Measurements from ENCODE around the gene ZFYVE1.
"Not testable (repeated sequence)": the region's sequence is repeated elsewhere in the genome, so short reads cannot be mapped to it uniquely, and the experiment has no call there.

Gene ZFYVE1

GRCh38 chr14:73026845-73027542 lies at the start of gene ZFYVE1:
Gene ZFYVE1, minus strand, starts transcription at chr14:73027106. Its CDS starts 2,598 bp downstream, at chr14:73024508.
- intact Hi-C loops (cut with DNase I) = loop anchor here (1.0 kb wide), 1 partner anchor 31 kb away; the partner anchor contains the start of gene RBM25
- DNase-seq = peak; percentile 96 to 100 (median 98)

GRCh38 chr14:73069585-73069984 lies 42.7 kb upstream of the ZFYVE1 start:
- intact Hi-C loops (cut with DNase I) = no loop called here
- no peak for DNase-seq

- intact Hi-C loops (cut with DNase I) = loop anchor here (1.0 to 10.0 kb wide), 3 partner anchors 32 to 226 kb away; partner anchors contain the start of gene ZFYVE1
Measured at GRCh38 chr14:73058922-73059673, 32.2 kb upstream of the ZFYVE1 start.

GRCh38 chr14:73058224-73058921 lies 31.5 kb upstream of the ZFYVE1 start, which contains the start of gene RBM25:
Gene RBM25, plus strand, starts transcription at chr14:73058534. Its CDS starts 13,108 bp downstream, at chr14:73071642.
- DNase-seq = peak; percentile 93 to 99 (median 96)
- intact Hi-C loops (cut with DNase I) = loop anchor here (1.0 to 10.0 kb wide), 3 partner anchors 31 to 226 kb away; partner anchors contain the start of gene ZFYVE1

More at GRCh38 chr14:73058922-73059673, 32.2 kb upstream of the ZFYVE1 start:
- DNase-seq = peak in 3 of 10 donors; percentile 14 to 30 (median 20)

GRCh38 chr14:73057944-73058223 lies 31.0 kb upstream of the ZFYVE1 start:
- intact Hi-C loops (cut with DNase I) = loop anchor here (1.0 to 10.0 kb wide), 3 partner anchors 31 to 227 kb away; partner anchors contain the start of gene ZFYVE1
- DNase-seq = no peak

- no peak for DNase-seq
- intact Hi-C loops (cut with DNase I) = loop anchor here (10.0 kb wide), 1 partner anchor 230 kb away; no protein-coding TSS in a partner anchor
Measured at GRCh38 chr14:73055251-73055650, 28.3 kb upstream of the ZFYVE1 start.

GRCh38 chr14:73049428-73049827 lies 22.5 kb upstream of the ZFYVE1 start:
- no peak for DNase-seq
- intact Hi-C loops (cut with DNase I) = no loop called here

- intact Hi-C loops (cut with DNase I) = no loop called here
Measured at GRCh38 chr14:73047808-73048207, 20.9 kb upstream of the ZFYVE1 start.

GRCh38 chr14:73036706-73037450 lies 10.0 kb upstream of the ZFYVE1 start:
- DNase-seq; intact Hi-C loops (cut with DNase I): not testable (repeated sequence)

More at GRCh38 chr14:73047808-73048207, 20.9 kb upstream of the ZFYVE1 start:
- no peak for DNase-seq

GRCh38 chr14:73027984-73028383 lies 1.1 kb upstream of the ZFYVE1 start:
- no peak for DNase-seq
- intact Hi-C loops (cut with DNase I) = loop anchor here (1.0 kb wide), 1 partner anchor 30 kb away; the partner anchor contains the start of gene RBM25

- intact Hi-C loops (cut with DNase I) = loop anchor here (1.0 kb wide), 1 partner anchor 31 kb away; the partner anchor contains the start of gene RBM25
- DNase-seq = no peak
Measured at GRCh38 chr14:73027546-73027945, 640 bp upstream of the ZFYVE1 start.

GRCh38 chr14:73026243-73026844 lies 562 bp downstream of the ZFYVE1 start:
- DNase-seq = peak in 1 of 10 donors; percentile 20
- intact Hi-C loops (cut with DNase I) = no loop called here

GRCh38 chr14:73025544-73025943 lies 1.4 kb downstream of the ZFYVE1 start:
- no peak for DNase-seq
- intact Hi-C loops (cut with DNase I) = no loop called here

- no peak for DNase-seq
- intact Hi-C loops (cut with DNase I) = no loop called here
Measured at GRCh38 chr14:73022051-73022450, 4.9 kb downstream of the ZFYVE1 start.

- DNase-seq; intact Hi-C loops (cut with DNase I): not testable (repeated sequence)
Measured at GRCh38 chr14:73016011-73016410, 10.9 kb downstream of the ZFYVE1 start.

- DNase-seq = peak in 1 of 10 donors; percentile 27
- intact Hi-C loops (cut with DNase I) = not testable (repeated sequence)
Measured at GRCh38 chr14:73015552-73015951, 11.4 kb downstream of the ZFYVE1 start.

GRCh38 chr14:73014105-73014504 lies 12.8 kb downstream of the ZFYVE1 start:
- intact Hi-C loops (cut with DNase I) = no loop called here
- DNase-seq = no peak

- peak in 1 of 10 donors; percentile 50 for DNase-seq
- intact Hi-C loops (cut with DNase I) = not testable (repeated sequence)
Measured at GRCh38 chr14:73011189-73011588, 15.7 kb downstream of the ZFYVE1 start.

- no peak for DNase-seq
- intact Hi-C loops (cut with DNase I) = no loop called here
Measured at GRCh38 chr14:73008501-73008900, 18.4 kb downstream of the ZFYVE1 start.

Measured in posterior cingulate gyrus (tissue), 11 donors.